ENCODE measurements around the gene NHLRC2.

The NHLRC2 gene

DNA sequence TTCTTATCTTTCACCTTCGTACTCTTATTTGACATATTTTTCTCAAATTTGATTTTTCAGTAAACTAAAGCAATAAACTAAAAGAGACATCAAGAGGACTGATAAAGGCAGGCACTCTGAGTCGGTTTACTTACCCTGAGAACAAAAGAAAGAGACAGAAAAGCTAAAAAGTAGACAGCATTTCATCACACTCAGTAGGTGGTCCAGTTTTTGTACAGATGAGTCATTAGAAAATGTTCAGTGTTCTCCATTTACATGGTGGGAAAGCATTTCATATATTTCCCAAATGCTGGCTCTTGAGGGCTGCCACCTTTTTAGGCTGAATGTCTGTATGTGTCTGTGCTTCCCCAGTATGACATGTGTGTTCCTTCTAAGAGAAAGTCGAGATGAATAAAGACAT is 52.7 kb downstream of the NHLRC2 start:
- DNase-seq: no peak

DNA sequence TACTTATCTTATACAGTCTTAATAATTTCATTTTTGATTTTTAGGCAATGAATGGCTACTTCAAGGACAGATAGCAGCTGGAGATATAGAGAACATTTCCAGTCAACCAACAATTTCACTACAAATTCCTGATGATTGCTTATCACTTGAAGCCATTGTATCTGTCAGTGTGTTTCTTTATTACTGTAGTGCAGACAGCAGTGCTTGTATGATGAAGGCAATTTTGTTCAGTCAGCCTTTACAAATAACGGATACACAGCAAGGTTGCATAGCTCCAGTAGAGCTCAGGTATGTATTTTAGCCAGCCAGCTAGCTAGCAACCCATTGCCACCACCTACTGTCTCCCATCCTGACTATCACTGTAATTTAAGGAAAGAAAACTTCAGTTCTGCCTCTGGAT is 53.8 kb downstream of the NHLRC2 start:
- no peak for DNase-seq

DNA sequence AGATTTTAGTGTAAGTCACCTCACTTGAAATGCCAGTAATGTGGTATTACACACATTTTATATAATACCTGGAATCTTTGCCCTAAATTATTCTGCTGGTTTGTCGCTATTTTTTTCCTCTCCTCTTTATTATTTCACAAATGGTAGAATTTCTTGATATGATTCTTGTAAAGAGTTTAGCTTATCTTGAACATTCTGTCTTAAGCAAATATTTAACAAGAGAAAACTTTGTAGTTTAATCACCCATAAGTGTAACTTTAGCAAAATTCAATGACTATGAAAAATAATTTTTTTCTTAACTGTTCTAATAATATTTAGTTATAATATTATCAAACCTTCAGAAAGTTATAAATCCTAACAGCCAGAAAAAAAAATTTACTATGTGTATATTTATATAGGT is 56.7 kb downstream of the NHLRC2 start:
- no peak for DNase-seq

DNA sequence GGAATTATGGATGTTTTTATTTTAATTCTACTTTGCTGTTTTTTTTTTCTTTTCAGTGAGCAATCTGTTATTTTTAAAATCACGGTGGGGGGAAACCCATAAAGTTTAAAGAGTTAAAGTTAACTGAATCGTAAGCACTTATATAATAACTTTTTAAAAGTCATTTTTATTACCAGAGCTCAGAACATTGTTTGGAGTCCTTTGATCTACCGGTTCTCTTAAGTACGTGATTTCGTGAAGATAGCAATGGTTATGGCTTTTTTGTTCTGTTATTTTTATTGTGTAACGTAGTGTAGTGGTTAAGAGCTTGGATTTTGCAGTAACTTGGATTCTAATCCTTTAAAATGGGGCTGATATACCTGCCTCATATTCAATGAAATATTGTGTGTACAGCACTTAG is 57.4 kb downstream of the NHLRC2 start:
- no peak for DNase-seq

DNA sequence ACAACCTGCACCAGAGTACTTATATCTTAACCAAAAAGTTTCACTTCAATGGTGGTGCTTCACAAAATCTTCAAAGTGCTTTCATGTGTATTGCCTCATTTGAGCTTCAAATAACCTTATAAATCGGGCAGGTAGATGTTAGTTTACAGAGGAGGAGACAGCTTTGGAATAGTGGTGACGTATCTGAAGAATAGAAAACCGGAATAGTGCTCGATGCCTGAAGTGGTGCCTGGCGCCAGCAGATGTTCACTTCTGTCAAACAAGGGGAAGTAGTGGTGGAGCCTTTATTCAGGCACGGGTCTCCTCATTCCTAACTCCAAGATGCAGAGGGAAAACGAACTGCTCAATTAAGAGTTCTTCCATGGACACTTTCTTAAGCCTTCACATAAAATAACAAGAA is 58.1 kb downstream of the NHLRC2 start:
- no peak for DNase-seq

DNA sequence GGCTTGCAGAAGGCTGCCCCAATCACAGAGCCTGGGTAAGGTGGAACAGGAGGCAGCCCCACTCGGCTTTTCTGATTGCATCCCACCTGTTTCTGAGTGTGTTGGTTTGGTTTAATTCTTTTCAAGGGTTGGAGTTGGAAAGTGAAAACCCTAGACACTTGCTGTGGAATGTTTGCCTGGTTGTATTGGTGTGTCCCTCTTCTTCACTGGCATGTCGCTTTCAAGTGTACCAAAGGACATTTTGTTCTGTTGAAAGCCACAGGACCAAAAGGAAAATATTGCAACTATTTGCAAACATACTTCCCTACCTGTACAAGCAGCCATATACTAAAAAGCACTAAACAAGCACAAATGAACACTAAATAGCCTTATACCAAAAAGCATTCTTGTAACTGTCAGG is 60.5 kb downstream of the NHLRC2 start:
- DNase-seq: no peak

DNA sequence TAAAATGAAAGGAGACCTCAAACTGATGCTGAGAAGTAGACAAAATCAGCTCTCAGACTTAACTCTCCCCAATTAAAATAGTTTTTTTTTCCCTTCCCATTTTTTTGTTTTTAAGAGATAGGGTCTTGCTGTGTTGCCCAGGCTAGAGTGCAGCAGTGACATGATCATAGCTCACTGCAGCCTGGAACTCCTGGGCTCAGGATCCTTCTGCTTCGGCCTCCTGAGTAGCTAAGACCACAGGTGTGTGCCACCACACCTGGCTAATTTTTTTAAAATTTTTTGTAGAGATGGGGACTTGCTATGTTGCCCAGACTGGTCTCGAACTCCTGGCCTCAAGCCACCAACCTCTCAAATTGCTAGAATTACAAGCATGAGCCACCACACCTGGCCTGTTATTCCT is 61.1 kb downstream of the NHLRC2 start:
- no peak for DNase-seq

DNA sequence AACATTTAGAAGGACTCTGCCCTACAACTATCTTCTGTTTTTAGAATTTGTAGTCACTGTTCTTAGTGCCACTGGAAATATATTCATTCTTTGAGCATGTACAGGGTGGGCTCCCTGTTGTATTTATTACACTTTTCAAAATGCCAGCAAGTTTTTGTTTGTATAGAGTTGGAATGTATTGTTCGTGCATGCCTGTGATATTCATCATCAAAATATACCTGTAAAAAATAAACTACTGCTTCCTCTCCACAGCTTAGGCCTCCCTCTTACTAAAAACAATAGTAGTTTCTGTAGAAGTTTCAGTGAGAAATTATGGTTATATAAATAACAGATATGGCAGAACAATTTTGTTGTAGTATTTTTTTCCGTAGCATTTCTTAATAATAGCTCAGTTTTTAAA is 61.6 kb downstream of the NHLRC2 start:
- no peak for DNase-seq

DNA sequence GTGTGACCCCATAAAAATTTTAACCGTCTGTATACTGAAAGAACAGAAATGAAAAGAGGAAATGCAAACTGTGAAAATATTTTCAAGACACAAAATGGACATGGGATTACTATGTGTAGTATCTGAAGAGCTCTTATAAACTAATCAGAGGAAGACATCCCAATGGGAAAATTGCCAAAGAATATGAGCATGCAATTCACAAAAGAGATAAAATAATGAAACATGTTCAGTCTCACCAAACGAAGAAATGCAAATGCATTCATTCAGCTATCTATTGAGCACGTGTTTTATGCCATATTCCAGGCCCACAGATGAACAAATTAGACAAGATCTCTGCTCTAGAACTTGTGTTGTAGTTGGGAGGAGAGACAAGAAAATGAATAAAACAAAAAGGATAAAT is 63.2 kb downstream of the NHLRC2 start:
- no peak for DNase-seq

DNA sequence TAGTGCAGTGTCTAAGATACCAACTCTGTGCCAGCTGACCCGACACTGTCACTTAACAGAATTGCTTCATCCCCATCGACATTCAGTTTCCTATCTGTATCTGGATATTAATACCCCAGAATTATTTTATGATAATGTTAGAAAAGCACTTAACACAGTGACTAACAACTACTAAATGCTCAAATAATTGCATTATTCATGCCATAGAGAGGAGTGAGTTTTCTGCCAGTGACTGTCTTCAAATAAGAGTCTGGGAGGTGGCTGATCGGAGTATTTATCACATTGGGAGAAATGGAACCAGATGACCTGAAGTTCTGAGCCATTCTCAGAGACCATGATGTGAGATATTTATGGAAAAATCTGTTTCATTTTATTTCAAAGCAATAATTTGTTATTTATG is 65.7 kb downstream of the NHLRC2 start:
- DNase-seq: no peak

DNA sequence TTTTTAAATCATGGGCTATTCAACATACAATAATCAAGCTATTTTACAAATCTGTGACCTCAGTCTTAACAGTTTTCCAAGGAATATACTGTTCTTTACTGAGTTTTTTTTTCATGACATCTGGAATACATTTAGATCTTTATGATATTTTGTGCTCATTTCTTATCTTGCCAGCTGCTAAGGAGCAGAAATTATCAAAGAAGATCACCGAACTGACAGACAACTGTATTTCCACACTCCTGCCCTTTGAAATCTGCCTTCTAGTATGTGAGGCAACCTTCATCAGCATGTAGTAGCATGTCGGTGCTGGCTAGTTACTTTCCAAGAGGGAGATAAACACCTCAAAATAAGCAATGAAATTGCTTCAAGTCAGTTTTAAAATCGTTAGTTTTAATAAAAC is 66.4 kb downstream of the NHLRC2 start:
- DNase-seq: no peak

DNA sequence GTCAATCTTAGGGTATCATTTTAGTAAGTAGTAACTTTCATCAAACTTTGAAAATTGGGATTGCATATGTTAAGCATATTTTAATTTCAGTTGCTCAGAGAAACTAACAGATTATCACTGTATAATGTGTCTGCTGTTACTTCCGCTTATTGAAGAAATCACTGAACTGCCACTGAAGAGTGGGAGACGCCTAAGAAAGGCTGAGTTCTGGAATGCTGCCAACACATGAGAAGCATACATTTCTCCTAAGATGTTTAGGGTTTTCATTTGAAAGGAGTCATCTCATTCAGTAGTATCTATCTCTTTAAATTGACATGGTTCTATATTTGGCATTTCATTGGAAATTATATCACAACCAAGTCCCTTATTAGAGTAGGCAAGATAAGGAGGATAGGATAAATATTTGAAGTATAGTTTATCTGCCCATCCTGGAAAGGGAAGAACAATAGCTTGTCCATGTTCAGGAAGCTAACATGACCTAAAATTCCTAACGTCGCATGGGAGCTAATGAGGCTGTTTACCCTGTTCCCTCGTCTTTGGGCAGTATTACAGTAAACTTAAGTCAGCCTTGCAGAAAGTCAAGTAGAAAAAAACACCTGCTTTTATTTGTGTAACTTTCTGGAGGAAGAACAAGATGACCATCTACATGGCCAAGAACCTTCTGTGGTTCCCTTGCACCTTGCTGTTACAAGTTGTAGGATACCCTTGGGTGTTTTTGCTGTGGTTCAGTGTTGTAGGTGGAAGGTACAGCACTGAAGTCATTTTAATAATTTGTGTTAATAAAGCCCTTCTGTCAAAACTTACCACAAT is 67.3 kb downstream of the NHLRC2 start:
- DNase-seq: no peak

DNA sequence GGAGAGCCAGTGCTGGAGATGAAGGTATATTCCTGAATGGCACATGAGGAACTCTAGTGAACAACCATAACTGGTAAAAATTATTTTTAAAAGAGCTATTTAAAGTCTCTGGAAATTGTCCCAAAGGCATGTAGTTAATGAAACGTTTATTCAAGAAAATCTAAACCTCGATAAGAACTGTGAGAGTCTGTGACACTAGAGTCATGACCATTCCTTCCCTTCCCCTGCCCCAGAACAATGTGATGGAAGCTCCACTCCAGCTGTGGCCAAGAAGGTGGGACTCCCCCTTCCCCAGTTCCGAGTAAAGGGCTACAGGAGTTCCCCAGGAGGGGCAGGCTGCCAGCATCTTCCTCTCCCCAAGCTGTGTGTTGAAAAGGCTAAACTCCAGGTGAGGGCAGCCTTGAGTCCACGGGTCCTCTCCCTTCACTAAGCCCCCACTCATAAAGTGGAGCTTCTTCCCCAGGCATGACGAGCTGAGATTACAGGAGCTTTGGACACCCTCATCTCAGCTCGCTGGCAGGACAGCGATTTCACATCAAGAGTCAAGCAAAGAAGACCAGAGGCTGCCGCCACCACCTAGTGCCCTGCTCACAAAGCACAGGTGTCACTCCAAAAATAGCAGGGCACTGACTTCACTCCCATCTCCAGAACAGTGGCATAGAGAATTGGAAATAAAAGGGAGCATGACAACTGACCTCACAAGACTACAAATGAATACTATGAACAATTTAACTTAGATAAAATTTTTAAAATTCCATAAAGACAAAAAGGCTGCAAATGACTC is 68.5 kb downstream of the NHLRC2 start:
- no peak for DNase-seq

DNA sequence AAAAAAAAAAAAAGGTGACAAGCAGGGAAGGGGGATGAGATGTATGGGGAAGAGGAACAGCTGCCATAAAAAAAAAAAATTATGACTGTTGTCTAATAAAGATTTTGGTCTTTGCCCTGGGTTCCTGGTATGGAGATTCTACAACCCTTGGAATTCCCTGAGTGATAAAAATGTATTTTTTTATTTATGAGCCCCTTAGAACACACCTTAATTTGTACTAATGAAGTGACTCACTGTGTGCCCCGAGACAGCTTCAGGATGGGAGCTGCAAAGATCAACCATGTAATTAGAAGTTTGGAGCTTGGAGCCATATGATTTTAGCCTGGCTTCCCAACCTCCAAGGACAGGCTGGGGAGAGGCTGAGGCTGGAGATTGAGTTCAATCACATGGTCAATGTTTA is 69.7 kb downstream of the NHLRC2 start:
- DNase-seq: no peak

DNA sequence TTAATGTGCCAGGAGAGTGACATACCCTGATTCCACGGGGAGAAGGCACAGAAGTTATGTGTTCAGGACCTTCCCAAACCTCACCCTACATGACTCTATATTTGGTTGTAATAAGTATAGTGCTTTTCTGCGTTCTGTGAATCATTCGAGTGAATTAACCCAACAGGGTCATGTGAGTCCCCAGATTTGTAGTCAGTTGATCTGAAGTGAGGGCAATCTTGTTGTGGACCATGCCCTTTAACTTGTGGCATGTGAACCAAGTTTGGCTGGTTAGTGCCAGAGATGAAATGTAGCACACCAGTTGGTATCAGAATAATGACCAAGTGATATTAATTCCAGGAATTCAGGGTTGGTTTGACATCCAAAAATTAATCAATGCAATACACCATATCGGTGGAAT is 70.2 kb downstream of the NHLRC2 start:
- no peak for DNase-seq

DNA sequence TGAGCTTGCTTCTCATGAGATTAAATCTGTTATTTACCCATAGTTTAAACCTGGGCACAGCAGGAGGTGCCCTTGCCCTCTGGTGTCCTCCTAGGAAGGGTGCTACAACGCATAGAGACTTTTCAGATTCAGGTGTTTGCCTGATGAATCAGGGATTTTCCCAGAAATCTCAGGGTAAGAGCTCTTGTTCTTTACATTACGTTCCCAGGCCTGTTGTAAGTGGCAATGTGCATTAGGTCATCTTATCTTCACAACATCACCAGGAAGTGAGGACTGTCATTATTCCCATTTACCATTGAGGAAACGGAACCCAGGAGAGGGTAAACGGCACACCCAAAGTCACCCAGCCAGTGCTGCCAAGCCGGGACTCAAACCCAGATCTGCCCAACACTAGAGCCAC is 73.0 kb downstream of the NHLRC2 start:
- DNase-seq: no peak

DNA sequence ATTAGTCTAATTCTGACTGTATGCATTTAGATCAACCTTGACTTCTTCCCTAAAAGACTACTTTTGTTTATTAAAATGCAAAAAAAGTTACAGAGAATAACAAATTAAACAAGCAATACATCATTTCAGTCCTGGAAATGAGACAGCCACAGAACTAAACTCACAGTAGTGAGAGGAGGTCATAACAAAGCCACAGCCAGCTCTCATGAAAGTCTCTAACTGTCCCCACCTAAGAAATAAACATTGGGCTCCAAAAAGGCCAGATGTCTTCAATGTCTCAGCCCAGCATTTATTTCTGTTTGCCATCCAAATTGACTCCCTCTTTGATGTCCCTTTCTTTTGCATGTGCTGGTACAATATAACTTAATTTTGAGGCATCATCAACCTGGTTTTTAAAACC is 74.4 kb downstream of the NHLRC2 start:
- DNase-seq: no peak

DNA sequence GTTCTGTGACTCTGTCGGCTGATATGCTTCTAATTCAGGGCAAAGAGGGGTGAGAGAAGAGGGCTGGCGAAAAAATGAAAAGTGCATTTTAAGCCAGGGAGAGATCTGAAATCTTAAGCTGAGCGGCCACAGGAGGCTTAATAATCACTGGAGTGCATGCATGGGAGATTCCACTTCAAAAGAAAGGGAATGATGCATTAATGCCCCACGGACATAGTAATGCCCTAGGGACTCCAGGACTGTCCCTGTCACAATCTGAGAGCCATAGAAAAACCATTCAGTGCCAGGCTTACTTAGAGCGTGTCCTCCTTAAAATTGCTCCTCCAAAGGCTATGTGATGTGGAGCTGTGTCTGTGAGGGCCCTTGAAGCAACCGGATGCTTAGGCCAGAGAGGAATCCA is 75.1 kb downstream of the NHLRC2 start:
- peak in 1 of 51 donors; percentile 7 for DNase-seq

DNA sequence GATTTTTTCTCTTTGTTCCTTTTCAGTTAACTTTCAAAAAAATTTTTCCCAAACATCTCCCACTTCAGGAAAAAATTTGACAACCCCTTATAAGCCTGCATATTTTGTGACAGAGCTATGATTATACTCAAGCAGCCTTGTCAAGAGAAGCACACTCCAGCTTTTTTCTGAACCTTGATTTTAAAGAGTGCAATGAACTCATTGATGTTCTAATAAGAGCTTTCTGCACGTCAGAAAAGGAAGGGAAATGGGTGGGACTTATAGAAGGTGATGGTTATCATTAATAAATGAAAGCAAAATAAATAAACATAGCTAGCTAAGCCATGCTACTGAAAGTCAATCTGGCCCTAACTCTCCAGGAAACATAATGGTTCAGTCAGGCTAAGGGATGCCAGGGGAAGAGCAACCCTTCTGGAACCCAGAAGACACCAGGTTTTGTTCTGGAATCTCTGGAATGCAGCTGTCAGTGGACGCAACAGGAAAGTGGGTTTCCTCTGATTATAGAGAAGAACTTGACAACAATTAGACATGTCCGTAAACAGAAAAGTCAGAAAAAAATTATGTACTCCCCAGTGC is 76.1 kb downstream of the NHLRC2 start:
- peak in 1 of 51 donors; percentile 7 for DNase-seq

DNA sequence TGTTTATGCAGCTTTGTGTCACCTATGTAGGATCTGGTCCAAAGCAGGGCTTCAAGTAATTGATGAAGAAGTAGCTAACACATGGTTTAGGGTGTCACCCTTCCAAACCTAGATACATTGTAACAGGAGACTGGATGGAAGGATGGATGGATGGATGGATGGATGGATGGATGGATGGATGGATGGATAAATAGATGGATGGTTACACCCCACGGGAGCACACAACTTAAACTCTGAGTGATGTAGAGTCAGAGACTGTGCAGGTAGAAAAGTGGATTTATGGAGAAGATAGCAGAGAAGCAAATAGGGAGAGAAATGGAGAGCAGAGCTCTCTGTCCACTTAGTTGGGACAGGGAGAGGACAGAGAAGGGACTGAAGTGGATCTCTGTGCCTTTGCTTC is 78.4 kb downstream of the NHLRC2 start:
- DNase-seq: no peak

DNA sequence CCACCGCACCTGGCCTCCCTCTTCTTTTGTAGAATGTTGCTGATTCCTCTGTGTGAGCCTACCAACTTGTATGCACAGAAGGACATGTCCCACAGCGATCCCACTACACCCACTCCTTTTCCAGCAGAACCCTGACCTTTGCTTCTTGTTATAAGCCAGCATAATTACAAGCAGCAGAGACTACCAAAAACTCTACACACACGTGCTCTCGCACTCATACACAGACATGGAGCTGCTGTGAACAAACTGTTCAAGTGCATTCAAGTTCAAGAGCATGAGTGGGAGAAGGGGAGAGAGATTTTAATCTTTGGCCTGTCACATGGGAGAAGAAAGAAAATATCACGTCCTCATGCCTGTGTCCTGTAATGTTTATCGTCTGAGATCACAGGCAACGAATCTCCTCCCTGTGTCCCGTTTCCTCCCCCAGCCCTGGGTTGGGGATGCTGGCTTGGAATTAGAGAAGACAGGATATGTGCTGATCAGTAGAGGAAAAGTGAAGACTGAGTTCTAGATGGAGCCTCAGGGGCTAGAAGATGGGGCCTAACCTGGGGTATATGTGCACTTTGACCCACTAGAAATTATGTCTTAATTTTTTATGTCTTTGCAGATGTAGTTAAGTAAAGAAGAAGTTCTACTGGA is 79.6 kb downstream of the NHLRC2 start:
- no peak for DNase-seq

DNA sequence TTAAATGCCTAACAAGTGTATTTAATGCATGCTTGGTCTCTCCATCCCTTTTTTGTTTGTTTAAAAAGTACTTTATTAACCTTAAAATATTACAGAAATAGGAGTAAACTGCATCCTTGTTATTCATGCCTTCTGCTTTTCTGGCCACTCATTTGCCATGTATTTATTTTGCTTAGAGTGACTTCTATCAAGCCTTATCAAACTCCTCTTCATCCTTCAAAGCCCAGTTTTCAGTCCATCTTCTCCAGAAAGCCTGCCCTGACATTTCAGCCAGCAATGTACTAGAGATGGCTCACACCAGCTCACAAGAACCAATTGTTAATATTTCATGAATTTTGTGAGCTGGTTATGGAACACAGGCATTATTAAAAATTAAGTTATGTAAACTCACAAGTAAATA is 82.8 kb downstream of the NHLRC2 start:
- DNase-seq: no peak

Measured in hypothalamus (tissue), 51 donors.